SK-N-SH (cell line): ENCODE data around the gene ATP6AP1. TPM values are rescaled to one million over a fixed set of nuclear protein-coding genes. Genes with fewer than 3 reads are reported as not detected.
A peak's percentile ranks its signal among the peaks of the same experiment; 100 is the strongest.

ENCODE experiments used
- CTCF ChIA-PET: fragments of 300-600, 350-600 bp; formaldehyde crosslinking; extraction: SDS; loops from one replicate; lab custom pipeline; 2021; lab: Yijun Ruan, JAX
- POLR2A ChIA-PET: fragments of 350-600 bp; sonication (Branson Sonifier 250); formaldehyde crosslinking; extraction: SDS; loops from one replicate; lab custom pipeline; 2020; ENCODE audit warnings: antibody characterized with exemption, inconsistent platforms; lab: Yijun Ruan, JAX
- DNase-seq: peaks from one replicate; pipeline ENCODE4 v3.0.0; 2012
- H2AFZ ChIP-seq: fragments of 200-600 bp; sonication (generic); 2 replicates; pipeline ENCODE4 v1.8.1; 2016; ENCODE audit warnings: antibody characterized with exemption, mild to moderate bottlenecking, low read depth
- H3F3A ChIP-seq: fragments of 200-600 bp; sonication (generic); replicated peaks from 2 replicates; pipeline ENCODE3; 2016; ENCODE audit warnings: antibody characterized with exemption, mild to moderate bottlenecking; ENCODE audit not compliant: insufficient read depth
- H3K27ac ChIP-seq, 2 experiments: fragments of 200-500 bp in 1 of 2; fragments of 200-600 bp in 1 of 2; sonication (Bioruptor generic) in 1 of 2; sonication (generic), shearing (Covaris generic) in 1 of 2; 2 replicates each; pipeline versions ENCODE4 v1.5.1 to v1.6.1; 2014 to 2016; ENCODE audit warnings: low read depth in 2 of 2, inconsistent platforms in 1 of 2, low read length in 1 of 2, mild to moderate bottlenecking in 1 of 2, mixed read lengths in 1 of 2
- H3K27me3 ChIP-seq: fragments of 200-600 bp; sonication (generic), shearing (Covaris generic); 2 replicates; pipeline ENCODE4 v1.6.1; 2016; ENCODE audit warnings: mixed run types; ENCODE audit not compliant: insufficient read depth
- H3K36me3 ChIP-seq, 2 experiments: fragments of 200-500 bp in 1 of 2; fragments of 200-600 bp in 1 of 2; sonication (Bioruptor generic) in 1 of 2; sonication (generic) in 1 of 2; replicated peaks in 1 of 2; 2 replicates each; pipeline versions ENCODE3 to v1.5.1; 2014 to 2016; ENCODE audit warnings: low read length in 1 of 2, mild to moderate bottlenecking in 1 of 2; ENCODE audit not compliant: insufficient read depth in 2 of 2, control insufficient read depth in 1 of 2
- H3K4me1 ChIP-seq, 2 experiments: fragments of 200-500 bp in 1 of 2; fragments of 200-600 bp in 1 of 2; sonication (Bioruptor generic) in 1 of 2; sonication (generic), shearing (Covaris generic) in 1 of 2; 2 replicates each; pipeline versions ENCODE4 v1.5.1 to v1.6.1; 2014 to 2016; ENCODE audit warnings: low read depth in 1 of 2, low read length in 1 of 2, mixed run types in 1 of 2; ENCODE audit not compliant: insufficient read depth in 2 of 2, control insufficient read depth in 1 of 2
- H3K4me2 ChIP-seq: fragments of 200-600 bp; sonication (generic), shearing (Covaris generic); 2 replicates; pipeline ENCODE4 v1.6.1; 2017; ENCODE audit warnings: mixed run types
- H3K4me3 ChIP-seq, 2 experiments: fragments of 200-500 bp in 1 of 2; fragments of 200-600 bp in 1 of 2; sonication (Bioruptor generic) in 1 of 2; sonication (generic), shearing (Covaris generic) in 1 of 2; 2 replicates each; pipeline versions ENCODE4 v1.5.1 to v1.8.1; 2014 to 2016; ENCODE audit warnings: low read depth in 2 of 2, inconsistent platforms in 1 of 2, low read length in 1 of 2, mild to moderate bottlenecking in 1 of 2, mixed read lengths in 1 of 2, moderate library complexity in 1 of 2
- H3K79me2 ChIP-seq: fragments of 200-600 bp; sonication (generic); 2 replicates; pipeline ENCODE4 v1.8.1; 2017; ENCODE audit warnings: mild to moderate bottlenecking; ENCODE audit not compliant: insufficient read depth
- H3K9ac ChIP-seq: fragments of 200-600 bp; sonication (generic); 2 replicates; pipeline ENCODE4 v1.6.1; 2017; ENCODE audit warnings: mixed run types
- H3K9me2 ChIP-seq: fragments of 200-600 bp; sonication (generic); 2 replicates; pipeline ENCODE4 v1.6.1; 2017; ENCODE audit warnings: mixed run types
- H3K9me3 ChIP-seq: fragments of 200-600 bp; sonication (generic); 2 replicates; pipeline ENCODE4 v1.6.1; 2017; ENCODE audit warnings: mixed run types, mild to moderate bottlenecking, moderate library complexity
- H4K20me1 ChIP-seq: fragments of 200-600 bp; sonication (generic); 2 replicates; pipeline ENCODE4 v1.6.1; 2017; ENCODE audit warnings: mild to moderate bottlenecking, mixed run types; ENCODE audit not compliant: insufficient read depth
- CHD2 ChIP-seq: fragments of 150-350 bp; IDR thresholded peaks from 2 replicates; pipeline ENCODE4 v1.6.1; 2018; ENCODE audit warnings: low read length; ENCODE audit not compliant: partially characterized antibody
- GABPA ChIP-seq: IDR thresholded peaks from 2 replicates; pipeline ENCODE4 v1.4.0; 2012; ENCODE audit warnings: low read depth, mild to moderate bottlenecking
- GATA2 ChIP-seq: sonication (generic); formaldehyde crosslinking; IDR thresholded peaks from 2 replicates; pipeline ENCODE4 v1.5.0; 2020; ENCODE audit warnings: mild to moderate bottlenecking, missing genetic modification reagents
- JUND ChIP-seq: IDR thresholded peaks from 2 replicates; pipeline ENCODE4 v1.4.0; 2012
- MXI1 ChIP-seq: IDR thresholded peaks from 2 replicates; pipeline ENCODE4 v1.6.1; 2012; ENCODE audit warnings: mild to moderate bottlenecking, low read depth, low read length, improper control_type of control experiment
- RAD21 ChIP-seq: IDR thresholded peaks from 2 replicates; pipeline ENCODE4 v1.6.1; 2012; ENCODE audit warnings: mild to moderate bottlenecking, low read length
- WGBS: methylation state at CpG from one replicate; pipeline ENCODE4 v1.1.6; 2017; ENCODE audit warnings: low lambda C conversion rate; 5-methylcytosine and 5-hydroxymethylcytosine counted together
- polyA plus RNA-seq, 3 experiments: library from polyadenylated mRNA; depleted of rRNA; stranded (reverse); fragments of >200 nt; gene quantifications; 2 replicates each; pipeline ENCODE4 v1.2.3, GENCODE V29; 2012
- TF ChIP-seq, protein P1 (sequence below): IDR thresholded peaks from 2 replicates; pipeline ENCODE4 v1.6.1; 2012; ENCODE audit warnings: mild to moderate bottlenecking, low read depth, low read length, moderate library complexity
- TF ChIP-seq, protein P2 (sequence below): IDR thresholded peaks from 2 replicates; pipeline ENCODE4 v1.4.0; 2012; ENCODE audit warnings: low read depth, borderline replicate concordance

ATP6AP1 gene
- polyA plus RNA-seq, 1 of the 3 experiments (the other 2 are of a cell fraction): 102 TPM

DNA sequence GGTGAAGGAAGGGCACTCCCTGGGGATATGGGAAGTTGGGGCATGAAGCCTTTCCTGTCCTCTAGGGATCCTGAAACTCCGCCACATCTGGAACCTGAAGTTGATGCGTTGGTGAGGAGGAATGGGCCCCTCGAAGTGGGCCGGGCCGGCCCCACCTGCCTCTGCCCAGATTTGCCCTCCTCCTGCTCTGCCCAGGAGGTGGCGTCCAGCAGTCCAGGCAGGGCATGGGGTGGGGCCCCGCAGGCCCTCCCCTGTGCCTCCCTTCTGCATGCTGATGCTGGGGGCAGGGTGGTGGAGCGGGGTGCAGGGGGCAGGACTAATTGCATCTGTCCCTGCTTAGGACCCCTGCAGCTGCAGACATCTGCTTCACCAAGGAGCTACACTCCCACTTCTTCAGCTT, 15.3 kb upstream of the ATP6AP1 start:
- no peak overlapping the region for H3K4me2 ChIP-seq
- peaks cover 17% of the 10 kb centered on the region for H3K79me2 ChIP-seq
- TF ChIP-seq, protein P1, sequence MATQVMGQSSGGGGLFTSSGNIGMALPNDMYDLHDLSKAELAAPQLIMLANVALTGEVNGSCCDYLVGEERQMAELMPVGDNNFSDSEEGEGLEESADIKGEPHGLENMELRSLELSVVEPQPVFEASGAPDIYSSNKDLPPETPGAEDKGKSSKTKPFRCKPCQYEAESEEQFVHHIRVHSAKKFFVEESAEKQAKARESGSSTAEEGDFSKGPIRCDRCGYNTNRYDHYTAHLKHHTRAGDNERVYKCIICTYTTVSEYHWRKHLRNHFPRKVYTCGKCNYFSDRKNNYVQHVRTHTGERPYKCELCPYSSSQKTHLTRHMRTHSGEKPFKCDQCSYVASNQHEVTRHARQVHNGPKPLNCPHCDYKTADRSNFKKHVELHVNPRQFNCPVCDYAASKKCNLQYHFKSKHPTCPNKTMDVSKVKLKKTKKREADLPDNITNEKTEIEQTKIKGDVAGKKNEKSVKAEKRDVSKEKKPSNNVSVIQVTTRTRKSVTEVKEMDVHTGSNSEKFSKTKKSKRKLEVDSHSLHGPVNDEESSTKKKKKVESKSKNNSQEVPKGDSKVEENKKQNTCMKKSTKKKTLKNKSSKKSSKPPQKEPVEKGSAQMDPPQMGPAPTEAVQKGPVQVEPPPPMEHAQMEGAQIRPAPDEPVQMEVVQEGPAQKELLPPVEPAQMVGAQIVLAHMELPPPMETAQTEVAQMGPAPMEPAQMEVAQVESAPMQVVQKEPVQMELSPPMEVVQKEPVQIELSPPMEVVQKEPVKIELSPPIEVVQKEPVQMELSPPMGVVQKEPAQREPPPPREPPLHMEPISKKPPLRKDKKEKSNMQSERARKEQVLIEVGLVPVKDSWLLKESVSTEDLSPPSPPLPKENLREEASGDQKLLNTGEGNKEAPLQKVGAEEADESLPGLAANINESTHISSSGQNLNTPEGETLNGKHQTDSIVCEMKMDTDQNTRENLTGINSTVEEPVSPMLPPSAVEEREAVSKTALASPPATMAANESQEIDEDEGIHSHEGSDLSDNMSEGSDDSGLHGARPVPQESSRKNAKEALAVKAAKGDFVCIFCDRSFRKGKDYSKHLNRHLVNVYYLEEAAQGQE: no peak
- TF ChIP-seq GATA2 (no peak), RAD21 (no peak), JUND (no peak)
- TF ChIP-seq, protein P2, sequence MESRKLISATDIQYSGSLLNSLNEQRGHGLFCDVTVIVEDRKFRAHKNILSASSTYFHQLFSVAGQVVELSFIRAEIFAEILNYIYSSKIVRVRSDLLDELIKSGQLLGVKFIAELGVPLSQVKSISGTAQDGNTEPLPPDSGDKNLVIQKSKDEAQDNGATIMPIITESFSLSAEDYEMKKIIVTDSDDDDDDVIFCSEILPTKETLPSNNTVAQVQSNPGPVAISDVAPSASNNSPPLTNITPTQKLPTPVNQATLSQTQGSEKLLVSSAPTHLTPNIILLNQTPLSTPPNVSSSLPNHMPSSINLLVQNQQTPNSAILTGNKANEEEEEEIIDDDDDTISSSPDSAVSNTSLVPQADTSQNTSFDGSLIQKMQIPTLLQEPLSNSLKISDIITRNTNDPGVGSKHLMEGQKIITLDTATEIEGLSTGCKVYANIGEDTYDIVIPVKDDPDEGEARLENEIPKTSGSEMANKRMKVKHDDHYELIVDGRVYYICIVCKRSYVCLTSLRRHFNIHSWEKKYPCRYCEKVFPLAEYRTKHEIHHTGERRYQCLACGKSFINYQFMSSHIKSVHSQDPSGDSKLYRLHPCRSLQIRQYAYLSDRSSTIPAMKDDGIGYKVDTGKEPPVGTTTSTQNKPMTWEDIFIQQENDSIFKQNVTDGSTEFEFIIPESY: no peak
- no peak overlapping the region for H2AFZ ChIP-seq
- H3K9me3 ChIP-seq: no peaks in the 10 kb centered on the region
- CTCF ChIA-PET: interaction anchor here (1.5 kb wide), 1 partner anchor 114 kb away, joined by 4 read pairs; no protein-coding TSS in a partner anchor
- no peaks in the 10 kb centered on the region; the same call in 1 of the 2 replicates for H3K27me3 ChIP-seq
- H3K36me3 ChIP-seq: no peaks in the 10 kb centered on the region
- no peaks in the 10 kb centered on the region for H3F3A ChIP-seq
- 48% methylated on average over 4 of the region's 8 CpGs for WGBS
- no peaks in the 10 kb centered on the region for H4K20me1 ChIP-seq
- H3K27ac ChIP-seq: no peak overlapping the region; a peak in 1 of 4 replicates
- H3K4me1 ChIP-seq: peaks cover 4 to 12% of the 10 kb centered on the region in 2 experiments; a peak in 1 of 4 replicates
- H3K9me2 ChIP-seq: no peaks in the 10 kb centered on the region
- no peak overlapping the region for H3K9ac ChIP-seq
- no peak overlapping the region for H3K4me3 ChIP-seq
- no peak for DNase-seq
- POLR2A ChIA-PET: interaction anchor here (0.8 to 5.0 kb wide), 5 partner anchors 13 to 23 kb away, joined by 3 to 25 read pairs (median 3); partner anchors contain the start of genes ATP6AP1 and RPL10

DNA sequence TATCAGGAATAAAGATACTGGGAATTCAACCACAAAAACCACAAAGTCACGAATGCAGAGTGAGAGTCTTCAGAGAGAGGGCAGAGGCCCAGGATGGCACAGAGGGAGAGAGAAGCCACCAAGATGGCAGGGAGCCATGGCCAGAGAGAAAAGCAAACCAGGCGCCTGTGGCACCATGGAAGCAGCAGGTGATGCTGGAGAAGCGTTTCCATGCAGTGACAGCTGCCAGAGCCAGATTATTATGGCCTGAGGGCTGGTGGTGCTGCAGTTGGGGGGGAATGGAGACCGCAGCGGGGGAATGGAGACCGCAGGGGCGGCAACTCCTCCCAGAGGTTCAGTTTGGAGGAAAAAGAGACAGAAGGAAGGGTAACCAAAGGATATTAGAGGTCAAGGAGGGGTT, 11.3 kb upstream of the ATP6AP1 start:
- Histone ChIP-seq H3K9me2 (no peaks in the 10 kb centered on the region), H3K79me2 (no peaks in the 10 kb centered on the region), H3K36me3 (no peaks in the 10 kb centered on the region), H3K4me1 (peaks cover 0 to 31% of the 10 kb centered on the region in 2 experiments; a peak in 1 of 4 replicates), H3K27me3 (peaks cover 5% of the 10 kb centered on the region), H3K27ac (0 out of 4 replicates have a peak overlapping the region, but pooled peaks of 1 of the 2 experiments have one; percentile 11), H4K20me1 (no peaks in the 10 kb centered on the region), H3F3A (no peaks in the 10 kb centered on the region), H3K4me2 (no peak overlapping the region), H3K9ac (no peak overlapping the region), H2AFZ (no peak overlapping the region), H3K9me3 (no peaks in the 10 kb centered on the region), H3K4me3 (no peak overlapping the region)
- DNase-seq: peak; percentile 69
- WGBS: 49% methylated on average over 7 of the region's 7 CpGs
- CTCF ChIA-PET: interaction anchor here (1.4 to 2.2 kb wide), 2 partner anchors 18 to 110 kb away, joined by 4 to 7 read pairs; no protein-coding TSS in a partner anchor
- TF ChIP-seq MXI1: peak; percentile 28; the same call in 1 of the 2 replicates
- no peak for TF ChIP-seq CHD2
- TF ChIP-seq GABPA: no peak
- POLR2A ChIA-PET: no interaction called here
